Cerebellar nuclear complex (tissue), 1 donor: ENCODE measurements around the gene STX1A.

ENCODE experiments used
- DNase-seq, 2 experiments: peaks; one replicate each; lab custom pipeline; 2025; lab: John Stamatoyannopoulos, UW

The STX1A gene

GRCh38 chr7:73707045-73707631 lies 12.3 kb downstream of the STX1A start:
- DNase-seq, result no peak

- no peak for DNase-seq
These were observed 13.1 kb downstream of the STX1A start for GRCh38 chr7:73706126-73707044.

- no peak for DNase-seq
These were observed 13.9 kb downstream of the STX1A start for GRCh38 chr7:73705551-73705920.

GRCh38 chr7:73704640-73705550 lies 14.6 kb downstream of the STX1A start:
- DNase-seq, result no peak

GRCh38 chr7:73703757-73704639 lies 15.5 kb downstream of the STX1A start:
- no peak for DNase-seq

- no peak for DNase-seq
These were observed 16.2 kb downstream of the STX1A start for GRCh38 chr7:73703225-73703624.

- no peak for DNase-seq
These were observed 16.8 kb downstream of the STX1A start for GRCh38 chr7:73702665-73703064.

GRCh38 chr7:73702226-73702625 lies 17.2 kb downstream of the STX1A start:
- DNase-seq, result no peak

- no peak for DNase-seq
These were observed 18.0 kb downstream of the STX1A start for GRCh38 chr7:73701357-73701995.

GRCh38 chr7:73700581-73701134 lies 18.8 kb downstream of the STX1A start:
- DNase-seq, result no peak

- DNase-seq, result no peak
These were observed 19.4 kb downstream of the STX1A start for GRCh38 chr7:73700069-73700423.

- DNase-seq, result no peak
These were observed 19.9 kb downstream of the STX1A start for GRCh38 chr7:73699370-73700068.

- DNase-seq, result no peak
These were observed 21.1 kb downstream of the STX1A start for GRCh38 chr7:73698410-73698809.

GRCh38 chr7:73696372-73696771 lies 23.1 kb downstream of the STX1A start:
- DNase-seq, result no peak

- DNase-seq, result no peak
These were observed 28.8 kb downstream of the STX1A start for GRCh38 chr7:73690646-73691045.

GRCh38 chr7:73688288-73688687 lies 31.2 kb downstream of the STX1A start:
- DNase-seq, result no peak

GRCh38 chr7:73685311-73685710 lies 34.2 kb downstream of the STX1A start:
- DNase-seq, result no peak

GRCh38 chr7:73683788-73684693 lies 35.4 kb downstream of the STX1A start:
- DNase-seq, result no peak
